ENCODE data around the gene C1QTNF5.

DNA sequence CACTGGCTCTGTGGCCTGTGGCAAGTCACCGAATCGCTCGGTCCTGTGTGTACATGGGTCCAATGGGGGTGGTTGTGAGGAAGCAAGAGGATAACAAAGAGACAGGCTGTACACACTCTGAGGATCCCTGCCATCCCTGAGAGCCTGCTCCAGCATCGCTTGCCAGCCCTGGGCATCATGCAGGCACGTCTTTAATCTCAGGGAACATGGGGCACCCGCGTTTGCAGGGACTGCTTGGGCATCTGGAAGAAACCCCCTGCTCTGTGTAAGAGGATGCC is 1.3 kb upstream of the C1QTNF5 start:
- TF ChIP-seq, protein P1, sequence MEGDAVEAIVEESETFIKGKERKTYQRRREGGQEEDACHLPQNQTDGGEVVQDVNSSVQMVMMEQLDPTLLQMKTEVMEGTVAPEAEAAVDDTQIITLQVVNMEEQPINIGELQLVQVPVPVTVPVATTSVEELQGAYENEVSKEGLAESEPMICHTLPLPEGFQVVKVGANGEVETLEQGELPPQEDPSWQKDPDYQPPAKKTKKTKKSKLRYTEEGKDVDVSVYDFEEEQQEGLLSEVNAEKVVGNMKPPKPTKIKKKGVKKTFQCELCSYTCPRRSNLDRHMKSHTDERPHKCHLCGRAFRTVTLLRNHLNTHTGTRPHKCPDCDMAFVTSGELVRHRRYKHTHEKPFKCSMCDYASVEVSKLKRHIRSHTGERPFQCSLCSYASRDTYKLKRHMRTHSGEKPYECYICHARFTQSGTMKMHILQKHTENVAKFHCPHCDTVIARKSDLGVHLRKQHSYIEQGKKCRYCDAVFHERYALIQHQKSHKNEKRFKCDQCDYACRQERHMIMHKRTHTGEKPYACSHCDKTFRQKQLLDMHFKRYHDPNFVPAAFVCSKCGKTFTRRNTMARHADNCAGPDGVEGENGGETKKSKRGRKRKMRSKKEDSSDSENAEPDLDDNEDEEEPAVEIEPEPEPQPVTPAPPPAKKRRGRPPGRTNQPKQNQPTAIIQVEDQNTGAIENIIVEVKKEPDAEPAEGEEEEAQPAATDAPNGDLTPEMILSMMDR (IDR thresholded peaks at IDR 0.05) = no peak
- TF ChIP-seq EP300 (IDR thresholded peaks at IDR 0.05) = no peak
- no peak for TF ChIP-seq POLR2AphosphoS5 (IDR thresholded peaks at IDR 0.05)
- TF ChIP-seq POLR2A (IDR thresholded peaks at IDR 0.05) = no peak

All from gastroesophageal sphincter (tissue), 3 donors.